Esophagus (tissue), 2 donors: ENCODE results near the gene AUTS2. TPM values are rescaled to one million over a fixed set of nuclear protein-coding genes. Genes with fewer than 3 reads are reported as not detected.
"Not testable (repeated sequence)": the region's sequence is repeated elsewhere in the genome, so short reads cannot be mapped to it uniquely, and the experiment has no call there.

Experiments used
- H3K27ac ChIP-seq, 2 donors: one replicate each; pipeline ENCODE4 v1.5.1; 2013; ENCODE audit warnings: low read depth in 2 of 2, mild to moderate bottlenecking in 2 of 2, inconsistent platforms in 1 of 2, low read length in 1 of 2, moderate library complexity in 1 of 2
- H3K27me3 ChIP-seq, 2 donors: one replicate each; pipeline ENCODE4 v1.6.1; 2013; ENCODE audit warnings: low read length in 2 of 2, control low read depth in 1 of 2, mild to moderate bottlenecking in 1 of 2; ENCODE audit not compliant: insufficient read depth in 2 of 2, control insufficient read depth in 1 of 2
- H3K36me3 ChIP-seq, 2 donors: one replicate each; pipeline ENCODE4 v1.6.1; 2013; ENCODE audit warnings: low read length in 1 of 2; ENCODE audit not compliant: control insufficient read depth in 2 of 2, insufficient read depth in 2 of 2
- H3K4me1 ChIP-seq, 2 donors: one replicate each; pipeline ENCODE4 v1.6.1; 2013; ENCODE audit warnings: low read length in 1 of 2; ENCODE audit not compliant: control insufficient read depth in 2 of 2, insufficient read depth in 2 of 2
- H3K4me3 ChIP-seq, 2 donors: one replicate each; pipeline ENCODE4 v1.5.1; 2013; ENCODE audit warnings: low read length in 2 of 2, mild to moderate bottlenecking in 2 of 2, low read depth in 1 of 2, moderate library complexity in 1 of 2
- H3K9me3 ChIP-seq, 2 donors: one replicate each; pipeline ENCODE4 v1.6.1; 2013; ENCODE audit warnings: mild to moderate bottlenecking in 2 of 2, low read depth in 1 of 2, low read length in 1 of 2, moderate library complexity in 1 of 2; ENCODE audit not compliant: control insufficient read depth in 2 of 2, insufficient read depth in 1 of 2
- WGBS, 2 donors: extraction: QIAGEN DNeasy Blood & Tissue Kit; methylation state at CpG; one replicate each; pipeline ENCODE4 v1.1.7; 2013; 5-methylcytosine and 5-hydroxymethylcytosine counted together
- polyA plus RNA-seq, 2 donors: library from polyadenylated mRNA; stranded (reverse); fragments of 200-250 nt; gene quantifications; one replicate each; pipeline ENCODE4 v1.2.3, GENCODE V29; 2013
- donor health status: healthy with polysubstance abuse.
- donor health status: Bipolar disorder and iron deficiency.

AUTS2 gene
- polyA plus RNA-seq, 2 donors = 8.3 to 15.6 TPM

DNA sequence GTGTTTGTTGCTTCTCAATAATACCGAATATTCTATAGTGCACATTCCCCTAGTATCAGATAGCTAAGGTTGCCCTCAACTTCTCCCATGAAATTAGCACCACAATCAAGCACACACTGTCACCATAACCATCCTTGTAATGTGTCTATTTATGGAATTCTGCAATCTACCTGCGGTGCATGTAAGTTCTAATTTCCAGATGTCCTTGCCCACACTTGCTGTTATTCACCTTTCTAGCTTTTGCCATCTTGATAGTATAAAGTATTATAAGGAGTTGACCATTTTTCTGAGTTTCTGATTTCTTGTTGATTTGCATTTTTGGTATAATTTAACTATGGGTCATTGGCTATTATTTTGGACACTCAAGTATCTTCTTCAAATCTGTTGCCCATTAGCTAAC lies 1043.6 kb downstream of the AUTS2 start:
- WGBS, 2 donors = 95 to 97% methylated on average over 2 of the region's 2 CpGs
- H3K9me3 ChIP-seq = no peaks in the 10 kb centered on the region
- no peak overlapping the region for H3K27ac ChIP-seq

DNA sequence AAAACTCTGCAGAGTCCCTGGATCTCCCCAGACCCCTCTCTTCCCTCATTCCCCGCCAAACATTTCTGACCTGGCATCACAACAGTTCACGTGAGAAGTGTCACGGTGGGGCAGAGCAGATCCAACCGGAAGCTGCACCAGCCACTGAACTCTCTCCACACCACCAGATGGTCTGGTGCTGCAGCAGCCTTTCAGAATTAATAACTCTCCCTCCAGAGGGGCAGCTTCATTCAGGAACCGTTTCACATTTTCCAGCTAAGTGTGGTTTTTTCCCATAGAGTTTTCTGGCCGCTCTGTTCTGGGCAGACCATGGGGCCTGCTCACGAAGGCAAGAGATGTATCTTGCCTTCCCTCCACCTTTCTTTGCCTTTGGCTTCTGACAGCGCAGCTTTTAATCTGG lies 1047.0 kb downstream of the AUTS2 start:
- no peak overlapping the region for H3K27ac ChIP-seq
- H3K4me3 ChIP-seq = no peak overlapping the region
- WGBS, 2 donors = 83 to 86% methylated on average over 8 of the region's 8 CpGs
- H3K4me1 ChIP-seq = peaks cover 0 to 2% of the 10 kb centered on the region in 2 donors
- H3K27me3 ChIP-seq = no peaks in the 10 kb centered on the region
- no peaks in the 10 kb centered on the region for H3K36me3 ChIP-seq
- no peaks in the 10 kb centered on the region for H3K9me3 ChIP-seq

More for the DNA sequence above, 1043.6 kb downstream of the AUTS2 start:
- Histone ChIP-seq H3K36me3 (no peaks in the 10 kb centered on the region), H3K4me1 (no peaks in the 10 kb centered on the region), H3K4me3 (no peak overlapping the region), H3K27me3 (no peaks in the 10 kb centered on the region)

DNA sequence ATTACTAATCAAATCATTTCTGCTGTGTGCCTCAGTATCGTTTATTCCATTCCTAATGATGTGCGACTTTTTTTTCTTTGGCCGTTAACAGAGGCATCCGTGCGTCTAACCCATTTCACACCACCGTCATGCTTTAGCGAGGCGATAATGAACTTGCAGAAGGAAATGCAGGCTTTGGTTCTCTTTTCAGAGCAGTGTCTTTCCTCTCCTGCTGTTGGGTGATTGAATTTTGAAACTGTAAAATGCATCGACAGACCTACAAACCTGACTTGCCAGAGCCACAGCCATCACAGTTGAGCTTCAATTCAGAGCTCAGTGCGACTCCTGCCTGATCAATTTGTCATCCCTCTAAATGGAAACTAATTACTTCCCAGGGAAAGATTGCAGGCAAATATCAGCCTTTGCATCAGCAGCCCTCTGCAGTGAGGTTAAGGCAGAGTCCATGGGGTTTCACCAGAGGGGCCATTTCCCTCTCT lies 1047.6 kb downstream of the AUTS2 start:
- no peaks in the 10 kb centered on the region for H3K36me3 ChIP-seq
- no peak overlapping the region for H3K27ac ChIP-seq
- WGBS, 2 donors = 88 to 91% methylated on average over 10 of the region's 10 CpGs
- H3K9me3 ChIP-seq = no peaks in the 10 kb centered on the region
- H3K4me1 ChIP-seq = peaks cover 0 to 2% of the 10 kb centered on the region in 2 donors
- H3K27me3 ChIP-seq = no peaks in the 10 kb centered on the region
- H3K4me3 ChIP-seq = no peak overlapping the region

DNA sequence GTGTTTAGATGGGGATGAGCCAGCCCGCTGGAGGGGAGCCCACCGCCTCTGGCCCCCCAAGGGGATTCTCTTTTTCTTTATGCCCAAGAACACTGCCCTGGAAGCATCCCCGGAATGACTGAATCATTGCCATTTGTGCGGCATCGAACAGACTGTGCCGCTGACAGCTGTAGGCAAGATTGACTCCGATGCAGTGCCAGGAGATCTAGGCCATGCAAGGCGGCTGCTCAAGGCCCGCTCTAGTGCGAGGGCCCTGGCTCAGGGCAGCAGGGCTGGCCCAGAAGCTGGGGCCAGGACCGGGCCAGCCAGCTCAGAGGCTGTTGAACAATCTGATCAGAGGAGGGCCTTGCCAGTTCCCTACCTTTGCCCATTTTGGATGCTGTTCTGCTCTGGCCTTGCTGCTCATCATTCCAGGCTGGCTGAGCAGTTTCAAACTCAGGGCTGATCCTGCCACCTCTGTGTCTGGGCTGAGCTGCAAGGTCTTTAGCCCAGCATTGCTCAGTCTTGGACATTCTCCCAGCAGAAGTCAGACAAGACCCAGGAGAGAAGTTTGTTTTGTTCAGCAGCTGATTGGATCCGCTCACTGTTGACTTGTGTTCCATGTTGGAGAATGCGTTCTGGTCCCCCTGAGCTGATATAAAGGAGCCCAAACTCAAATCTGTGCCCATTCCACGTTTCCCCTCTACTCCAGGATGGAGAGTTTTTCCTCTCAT lies 1048.4 kb downstream of the AUTS2 start:
- peaks cover 0 to 2% of the 10 kb centered on the region in 2 donors for H3K4me1 ChIP-seq
- no peaks in the 10 kb centered on the region for H3K27me3 ChIP-seq
- 75 to 86% methylated on average over 14 of the region's 14 CpGs for WGBS, 2 donors
- no peaks in the 10 kb centered on the region for H3K36me3 ChIP-seq
- no peaks in the 10 kb centered on the region for H3K9me3 ChIP-seq
- no peak overlapping the region for H3K27ac ChIP-seq
- H3K4me3 ChIP-seq = no peak overlapping the region

DNA sequence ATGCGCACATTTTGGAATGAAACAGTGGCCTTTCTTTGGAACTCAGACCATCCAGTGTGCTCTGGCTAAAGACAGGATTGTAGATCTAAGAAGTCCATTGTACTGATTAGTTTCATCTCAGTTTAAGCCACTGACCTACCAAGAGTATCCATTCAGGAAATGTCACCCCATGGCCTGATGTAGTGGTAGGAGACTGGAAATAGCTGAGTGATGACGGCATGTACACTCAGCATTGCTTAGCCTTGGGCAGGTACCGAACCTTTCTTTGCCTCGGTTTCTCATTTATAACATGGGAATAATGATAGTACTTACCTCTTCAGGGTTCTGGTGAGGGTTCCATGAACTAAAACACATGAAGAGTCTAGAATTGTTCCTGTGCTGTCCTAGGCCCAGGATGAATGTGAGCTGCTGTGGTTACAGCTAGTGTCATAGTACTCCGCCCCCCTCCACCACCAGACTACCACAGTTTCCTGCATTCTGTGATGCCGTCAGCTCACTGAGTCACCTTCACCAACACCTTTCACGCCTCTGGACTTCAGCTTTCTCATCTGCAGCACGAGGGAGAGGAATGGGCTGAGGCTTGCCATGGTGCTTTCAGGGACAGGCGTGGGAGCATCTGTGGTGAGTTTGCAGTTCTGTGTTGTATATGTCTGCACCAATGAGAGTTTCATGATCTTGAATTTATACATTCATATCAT lies 1049.7 kb downstream of the AUTS2 start:
- Histone ChIP-seq H3K27me3 (no peaks in the 10 kb centered on the region), H3K27ac (peak overlapping the region in 1 of 2 donors; percentile 2), H3K36me3 (no peaks in the 10 kb centered on the region), H3K4me3 (no peak overlapping the region), H3K9me3 (no peaks in the 10 kb centered on the region), H3K4me1 (peaks cover 0 to 2% of the 10 kb centered on the region in 2 donors)
- 65 to 83% methylated on average over 9 of the region's 9 CpGs for WGBS, 2 donors

DNA sequence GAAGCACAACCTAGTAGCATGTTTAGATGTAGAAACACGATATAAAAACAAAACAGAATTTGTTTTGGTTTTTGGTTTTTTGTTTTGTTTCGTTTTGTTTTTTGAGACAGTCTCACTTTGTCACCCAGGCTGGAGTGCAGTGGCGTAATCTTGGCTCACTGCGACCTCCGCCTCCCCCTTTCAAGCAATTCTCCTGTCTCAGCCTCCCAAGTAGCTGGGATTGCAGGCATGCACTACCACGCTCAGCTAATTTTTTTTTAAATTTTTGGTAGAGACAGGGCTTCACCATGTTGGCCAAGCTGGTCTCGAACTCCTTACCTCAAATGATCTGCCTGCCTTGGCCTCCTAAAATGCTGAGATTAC lies 1050.2 kb downstream of the AUTS2 start:
- H3K36me3 ChIP-seq, H3K27ac ChIP-seq, H3K9me3 ChIP-seq, H3K27me3 ChIP-seq, H3K4me3 ChIP-seq, H3K4me1 ChIP-seq: not testable (repeated sequence)
- WGBS, 2 donors = 85 to 89% methylated on average over 7 of the region's 7 CpGs

DNA sequence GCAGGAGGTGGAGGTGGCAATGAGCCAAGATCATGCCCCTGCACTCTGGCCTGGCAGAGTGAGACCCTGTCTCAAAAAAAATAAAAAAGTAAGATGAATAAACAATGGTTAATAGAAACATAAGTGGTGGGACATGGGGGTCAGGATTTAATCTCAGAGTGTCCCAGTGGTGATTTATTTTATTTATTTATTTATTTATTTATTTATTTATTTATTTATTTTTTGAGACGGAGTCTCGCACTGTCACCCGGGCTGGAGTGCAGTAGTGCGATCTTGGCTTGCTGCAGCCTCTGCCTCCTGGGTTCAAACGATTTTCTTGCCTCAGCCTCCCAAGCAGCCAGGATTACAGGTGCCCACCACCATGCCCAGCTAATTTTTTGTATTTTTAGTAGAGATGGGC lies 1051.0 kb downstream of the AUTS2 start:
- no peak overlapping the region for H3K27ac ChIP-seq
- no peaks in the 10 kb centered on the region for H3K9me3 ChIP-seq
- H3K4me1 ChIP-seq = peaks cover 0 to 2% of the 10 kb centered on the region in 2 donors
- no peaks in the 10 kb centered on the region for H3K27me3 ChIP-seq
- WGBS, 2 donors = 95 to 97% methylated on average over 5 of the region's 5 CpGs
- no peak overlapping the region for H3K4me3 ChIP-seq
- H3K36me3 ChIP-seq = no peaks in the 10 kb centered on the region

DNA sequence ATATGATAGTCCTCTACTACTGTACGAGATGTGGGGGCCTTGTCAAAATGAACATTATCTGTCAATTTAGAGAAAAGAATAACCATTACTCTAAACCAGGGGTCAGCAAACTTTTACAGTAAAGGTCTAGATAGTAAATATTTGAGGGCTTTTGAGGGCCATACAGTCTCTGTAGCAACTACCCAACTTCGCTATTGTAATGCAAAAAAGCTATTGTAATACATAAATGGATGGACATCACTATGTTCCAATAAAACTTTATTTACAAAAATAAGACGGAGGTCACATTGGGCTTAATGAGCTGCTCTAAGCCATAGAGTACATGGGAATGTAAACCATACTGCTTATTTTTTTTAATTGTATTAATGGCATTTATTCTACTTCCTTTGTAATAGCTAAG lies 1055.9 kb downstream of the AUTS2 start:
- Histone ChIP-seq H3K4me1 (peaks cover 0 to 2% of the 10 kb centered on the region in 2 donors), H3K4me3 (no peak overlapping the region), H3K36me3 (no peaks in the 10 kb centered on the region), H3K27me3 (no peaks in the 10 kb centered on the region), H3K27ac (no peak overlapping the region), H3K9me3 (no peaks in the 10 kb centered on the region)
- 93 to 96% methylated on average over 3 of the region's 3 CpGs for WGBS, 2 donors

DNA sequence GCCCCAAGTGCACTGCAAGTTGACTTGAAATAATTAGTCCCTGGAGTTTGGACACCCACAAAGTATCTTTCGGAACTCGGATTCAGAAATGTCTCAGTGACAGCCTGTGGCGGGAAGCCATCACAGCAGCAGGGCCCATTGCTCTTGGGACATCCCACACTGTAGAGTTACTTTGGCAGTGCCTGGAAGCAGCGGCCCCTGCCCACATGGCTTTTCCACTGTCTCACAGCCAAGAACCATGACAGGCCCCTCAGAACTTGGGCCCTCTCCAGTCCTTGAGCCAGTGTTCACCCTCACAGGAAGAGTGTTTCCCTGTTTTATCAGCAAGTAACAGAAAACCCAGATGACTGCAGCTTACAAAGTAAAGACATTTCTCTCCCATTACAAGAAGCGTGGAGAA lies 1056.7 kb downstream of the AUTS2 start:
- WGBS, 2 donors = 83 to 90% methylated on average over 5 of the region's 5 CpGs
- Histone ChIP-seq H3K27ac (no peak overlapping the region), H3K9me3 (no peaks in the 10 kb centered on the region), H3K36me3 (no peaks in the 10 kb centered on the region), H3K4me3 (no peak overlapping the region), H3K4me1 (peaks cover 0 to 2% of the 10 kb centered on the region in 2 donors), H3K27me3 (no peaks in the 10 kb centered on the region)

DNA sequence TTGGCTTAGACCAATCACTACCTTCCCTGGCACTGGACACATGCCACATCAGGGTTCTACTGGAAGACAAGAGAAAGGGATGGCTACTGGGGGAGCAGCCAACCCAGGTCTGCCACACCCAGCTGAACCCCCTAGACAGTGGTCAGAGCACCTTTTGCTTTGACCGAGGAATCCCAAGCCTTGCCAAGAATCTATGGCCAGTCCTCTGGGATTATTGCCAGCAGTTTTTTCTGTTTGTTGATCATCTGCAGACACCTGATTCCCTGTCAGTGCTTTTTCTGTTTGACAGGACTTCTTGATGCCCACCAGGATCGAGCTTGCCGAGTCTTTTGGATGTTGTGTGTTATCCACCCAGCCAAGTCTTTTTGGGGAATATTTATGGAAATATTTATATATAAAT lies 1057.4 kb downstream of the AUTS2 start:
- no peak overlapping the region for H3K27ac ChIP-seq
- H3K9me3 ChIP-seq = no peaks in the 10 kb centered on the region
- no peak overlapping the region for H3K4me3 ChIP-seq
- H3K36me3 ChIP-seq = no peaks in the 10 kb centered on the region
- WGBS, 2 donors = 82 to 90% methylated on average over 3 of the region's 3 CpGs
- H3K4me1 ChIP-seq = peaks cover 0 to 2% of the 10 kb centered on the region in 2 donors
- H3K27me3 ChIP-seq = no peaks in the 10 kb centered on the region
